HepG2 (cell line): ENCODE measurements around the gene AIP. TPM values are rescaled to one million over a fixed set of nuclear protein-coding genes. Genes with fewer than 3 reads are reported as not detected.
A peak's percentile ranks its signal among the peaks of the same experiment; 100 is the strongest.

Experiments
- CCDC6 ChIP-seq: sonication (generic); formaldehyde crosslinking; IDR thresholded peaks from 2 replicates; pipeline ENCODE4 v1.8.1; 2022; ENCODE audit warnings: mild to moderate bottlenecking, missing genetic modification reagents, moderate library complexity
- EHMT2 ChIP-seq: fragments of 200-600 bp; sonication (generic); IDR thresholded peaks from 2 replicates; pipeline ENCODE4 v1.7.0; 2017; ENCODE audit warnings: antibody characterized with exemption, low read depth, low read length, borderline replicate concordance
- HMG20B ChIP-seq: conservative IDR thresholded peaks from 2 replicates; pipeline ENCODE4 v1.6.1; 2016; ENCODE audit warnings: missing genetic modification reagents, missing compliant biosample characterization
- HOXA7 ChIP-seq: sonication (generic); formaldehyde crosslinking; IDR thresholded peaks from 2 replicates; pipeline ENCODE4 v1.8.1; 2022; ENCODE audit warnings: mild to moderate bottlenecking, missing genetic modification reagents, moderate library complexity
- KAT8 ChIP-seq: IDR thresholded peaks from 2 replicates; pipeline ENCODE4 v1.6.1; 2016; ENCODE audit warnings: missing genetic modification reagents, missing compliant biosample characterization
- KDM5A ChIP-seq: fragments of 200-600 bp; sonication (generic); IDR thresholded peaks from 2 replicates; pipeline ENCODE4 v1.7.0; 2018; ENCODE audit warnings: antibody characterized with exemption, mild to moderate bottlenecking, low read length, borderline replicate concordance
- KMT2B ChIP-seq: IDR thresholded peaks from 2 replicates; pipeline ENCODE4 v1.6.1; 2016; ENCODE audit warnings: missing genetic modification reagents, missing compliant biosample characterization
- NR2F1 ChIP-seq, 2 experiments: fragments of 450-650 bp in 1 of 2; formaldehyde crosslinking in 1 of 2; IDR thresholded peaks; 2 replicates each; pipeline versions ENCODE4 v1.5.0 to v1.6.1; 2016 to 2020; ENCODE audit warnings: mild to moderate bottlenecking in 1 of 2, missing compliant biosample characterization in 1 of 2, missing genetic modification reagents in 1 of 2, moderate library complexity in 1 of 2
- POLR2G ChIP-seq: fragments of 200-400 bp; formaldehyde crosslinking; IDR thresholded peaks from 2 replicates; pipeline ENCODE4 v1.6.1; 2018; ENCODE audit warnings: mild to moderate bottlenecking, low read depth, low read length, moderate library complexity
- RCOR2 ChIP-seq: IDR thresholded peaks from 2 replicates; pipeline ENCODE4 v1.6.1; 2016; ENCODE audit warnings: missing biosample characterization, missing genetic modification reagents
- SMAD9 ChIP-seq: sonication (generic); formaldehyde crosslinking; IDR thresholded peaks from 2 replicates; pipeline ENCODE4 v1.5.1; 2020; ENCODE audit warnings: mild to moderate bottlenecking, missing genetic modification reagents
- SMYD3 ChIP-seq: sonication (generic); formaldehyde crosslinking; IDR thresholded peaks from 2 replicates; pipeline ENCODE4 v1.8.1; 2023; ENCODE audit warnings: mild to moderate bottlenecking, missing genetic modification reagents
- SSRP1 ChIP-seq: IDR thresholded peaks from 2 replicates; pipeline ENCODE4 v1.6.1; 2016; ENCODE audit warnings: control low read depth
- ZBTB20 ChIP-seq: sonication (generic); formaldehyde crosslinking; IDR thresholded peaks from 2 replicates; pipeline ENCODE4 v1.8.1; 2023; ENCODE audit warnings: missing genetic modification reagents, low read depth, mild to moderate bottlenecking, borderline replicate concordance
- ZNF224 ChIP-seq: sonication (generic); formaldehyde crosslinking; IDR thresholded peaks from 2 replicates; pipeline ENCODE4 v1.5.0; 2020; ENCODE audit warnings: mild to moderate bottlenecking, missing genetic modification reagents
- ZNF264 ChIP-seq: sonication (generic); formaldehyde crosslinking; IDR thresholded peaks from 2 replicates; pipeline ENCODE4 v1.4.0; 2020; ENCODE audit warnings: missing genetic modification reagents
- ZNF614 ChIP-seq: IDR thresholded peaks from 2 replicates; pipeline ENCODE4 v1.6.1; 2018; ENCODE audit warnings: missing biosample characterization, missing genetic modification reagents, inconsistent platforms, borderline replicate concordance
- ZNF879 ChIP-seq: sonication (generic); formaldehyde crosslinking; IDR thresholded peaks from 2 replicates; pipeline ENCODE4 v1.8.1; 2023; ENCODE audit warnings: missing genetic modification reagents
- polyA plus RNA-seq, 8 experiments: library from polyadenylated mRNA; depleted of rRNA in 3 of 8; stranded (reverse) in 7 of 8; unstranded in 1 of 8; fragments of >200 nt; fragmentation: Illumina TruSeq in 4 of 8; extraction: Trizol in 4 of 8; gene quantifications; 2 replicates each; pipeline versions ENCODE4 v1.2.1 to v1.2.3, GENCODE V29; 2011 to 2016; ENCODE audit warnings: low read depth in 4 of 8, missing spikeins in 1 of 8, mixed read lengths in 1 of 8; ENCODE audit not compliant: insufficient read depth in 1 of 8
- total RNA-seq, 5 experiments: library from RNA; depleted of rRNA; stranded (reverse); fragments of >200 nt; fragmentation: Illumina TruSeq; extraction: Trizol; gene quantifications; 2 replicates each; pipeline ENCODE4 v1.2.3, GENCODE V29; 2016; ENCODE audit warnings: low read depth in 1 of 5
- TF ChIP-seq, protein P1 (sequence below): sonication (generic); formaldehyde crosslinking; IDR thresholded peaks from 2 replicates; pipeline ENCODE4 v1.5.1; 2020; ENCODE audit warnings: missing genetic modification reagents, mild to moderate bottlenecking, borderline replicate concordance
- TF ChIP-seq, protein P2 (sequence below), 2 experiments: fragments of 450-650 bp in 1 of 2; sonication (generic) in 1 of 2; formaldehyde crosslinking; IDR thresholded peaks; 2 replicates each; pipeline versions ENCODE4 v1.5.0 to v1.8.0; 2020 to 2022; ENCODE audit warnings: mild to moderate bottlenecking in 1 of 2, missing genetic modification reagents in 1 of 2
- TF ChIP-seq, protein P3 (sequence below): fragments of 450-650 bp; IDR thresholded peaks from 2 replicates; pipeline ENCODE4 v1.6.1; 2017
- TF ChIP-seq, protein P4 (sequence below): sonication (generic); formaldehyde crosslinking; IDR thresholded peaks from 2 replicates; pipeline ENCODE4 v1.4.0; 2020; ENCODE audit warnings: missing genetic modification reagents; ENCODE audit errors: not compliant biosample characterization
- TF ChIP-seq, protein P5 (sequence below): sonication (generic); formaldehyde crosslinking; IDR thresholded peaks from 2 replicates; pipeline ENCODE4 v1.9.0; 2022; ENCODE audit warnings: low read depth, missing genetic modification reagents

The AIP gene
- total and polyA plus RNA-seq, 2 of the 13 experiments (the other 11 are each of a cell fraction or from before 2014, with no cell fraction given): 51.8 to 110 TPM

DNA sequence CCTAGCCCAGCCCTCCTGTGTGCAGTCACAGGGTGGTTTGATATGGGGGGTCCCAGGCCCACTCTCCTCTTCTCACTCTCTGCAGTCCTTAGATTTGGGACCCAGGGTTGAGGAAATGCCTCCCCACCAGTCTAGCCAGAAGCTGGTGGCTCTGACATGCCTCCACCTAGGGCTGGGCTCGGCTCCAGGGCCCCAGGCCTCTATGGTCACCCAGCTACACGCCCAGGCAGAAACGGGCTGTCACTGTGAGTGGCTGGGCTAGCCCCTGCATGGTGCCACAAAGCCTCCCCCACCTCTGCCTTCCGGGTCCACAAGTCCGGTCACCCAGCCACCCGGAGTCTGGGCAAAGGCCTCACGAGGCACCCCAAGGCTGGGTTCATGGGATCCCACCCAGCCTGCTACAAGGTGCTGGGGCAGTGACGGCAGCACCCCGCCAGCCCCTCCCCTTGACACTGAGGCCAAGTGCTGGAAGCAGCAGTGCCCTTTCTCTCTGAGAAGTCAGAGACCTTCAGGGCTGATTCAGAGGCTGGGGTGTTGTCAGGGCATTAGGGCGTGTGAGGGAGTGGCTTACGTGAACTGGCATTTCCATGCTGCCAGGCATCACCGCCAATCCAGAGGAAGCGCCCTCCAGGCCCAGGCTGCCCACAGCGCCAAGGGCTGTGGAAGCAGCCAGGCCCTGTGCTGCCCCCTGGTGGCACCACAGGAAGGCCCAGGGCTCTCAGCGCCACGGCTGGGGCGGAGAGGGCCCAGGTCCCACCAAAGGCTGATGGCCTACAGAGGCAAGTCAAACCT lies 23.0 kb downstream of the AIP start (continued):
- TF ChIP-seq, protein P1, sequence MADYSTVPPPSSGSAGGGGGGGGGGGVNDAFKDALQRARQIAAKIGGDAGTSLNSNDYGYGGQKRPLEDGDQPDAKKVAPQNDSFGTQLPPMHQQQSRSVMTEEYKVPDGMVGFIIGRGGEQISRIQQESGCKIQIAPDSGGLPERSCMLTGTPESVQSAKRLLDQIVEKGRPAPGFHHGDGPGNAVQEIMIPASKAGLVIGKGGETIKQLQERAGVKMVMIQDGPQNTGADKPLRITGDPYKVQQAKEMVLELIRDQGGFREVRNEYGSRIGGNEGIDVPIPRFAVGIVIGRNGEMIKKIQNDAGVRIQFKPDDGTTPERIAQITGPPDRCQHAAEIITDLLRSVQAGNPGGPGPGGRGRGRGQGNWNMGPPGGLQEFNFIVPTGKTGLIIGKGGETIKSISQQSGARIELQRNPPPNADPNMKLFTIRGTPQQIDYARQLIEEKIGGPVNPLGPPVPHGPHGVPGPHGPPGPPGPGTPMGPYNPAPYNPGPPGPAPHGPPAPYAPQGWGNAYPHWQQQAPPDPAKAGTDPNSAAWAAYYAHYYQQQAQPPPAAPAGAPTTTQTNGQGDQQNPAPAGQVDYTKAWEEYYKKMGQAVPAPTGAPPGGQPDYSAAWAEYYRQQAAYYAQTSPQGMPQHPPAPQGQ: no peak
- TF ChIP-seq SSRP1 (CRISPR knock-in tag): no peak
- peak; percentile 34; the same call in 1 of the 2 replicates for TF ChIP-seq POLR2G
- TF ChIP-seq RCOR2: no peak
- TF ChIP-seq SMYD3 (CRISPR knock-in tag): no peak
- TF ChIP-seq, protein P2, sequence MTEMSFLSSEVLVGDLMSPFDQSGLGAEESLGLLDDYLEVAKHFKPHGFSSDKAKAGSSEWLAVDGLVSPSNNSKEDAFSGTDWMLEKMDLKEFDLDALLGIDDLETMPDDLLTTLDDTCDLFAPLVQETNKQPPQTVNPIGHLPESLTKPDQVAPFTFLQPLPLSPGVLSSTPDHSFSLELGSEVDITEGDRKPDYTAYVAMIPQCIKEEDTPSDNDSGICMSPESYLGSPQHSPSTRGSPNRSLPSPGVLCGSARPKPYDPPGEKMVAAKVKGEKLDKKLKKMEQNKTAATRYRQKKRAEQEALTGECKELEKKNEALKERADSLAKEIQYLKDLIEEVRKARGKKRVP (CRISPR knock-in tag; IDR thresholded peaks at IDR 0.05): no peak
- peak; percentile 61; the same call in 1 of the 2 replicates for TF ChIP-seq ZNF614
- no peak for TF ChIP-seq KAT8 (CRISPR knock-in tag)
- TF ChIP-seq ZNF224 (CRISPR knock-in tag): no peak
- 0 out of 2 replicates have a peak, but pooled peaks have one; percentile 41 for TF ChIP-seq KMT2B (CRISPR knock-in tag)
- no peak for TF ChIP-seq ZBTB20 (CRISPR knock-in tag)
- TF ChIP-seq HOXA7 (CRISPR knock-in tag): no peak
- TF ChIP-seq, protein P3, sequence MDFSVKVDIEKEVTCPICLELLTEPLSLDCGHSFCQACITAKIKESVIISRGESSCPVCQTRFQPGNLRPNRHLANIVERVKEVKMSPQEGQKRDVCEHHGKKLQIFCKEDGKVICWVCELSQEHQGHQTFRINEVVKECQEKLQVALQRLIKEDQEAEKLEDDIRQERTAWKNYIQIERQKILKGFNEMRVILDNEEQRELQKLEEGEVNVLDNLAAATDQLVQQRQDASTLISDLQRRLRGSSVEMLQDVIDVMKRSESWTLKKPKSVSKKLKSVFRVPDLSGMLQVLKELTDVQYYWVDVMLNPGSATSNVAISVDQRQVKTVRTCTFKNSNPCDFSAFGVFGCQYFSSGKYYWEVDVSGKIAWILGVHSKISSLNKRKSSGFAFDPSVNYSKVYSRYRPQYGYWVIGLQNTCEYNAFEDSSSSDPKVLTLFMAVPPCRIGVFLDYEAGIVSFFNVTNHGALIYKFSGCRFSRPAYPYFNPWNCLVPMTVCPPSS: no peak
- no peak for TF ChIP-seq HMG20B (CRISPR knock-in tag)
- TF ChIP-seq SMAD9: peak; percentile 41; the same call in 1 of the 2 replicates
- no peak for TF ChIP-seq NR2F1 (CRISPR knock-in tag; IDR thresholded peaks at IDR 0.05)
- TF ChIP-seq, protein P4, sequence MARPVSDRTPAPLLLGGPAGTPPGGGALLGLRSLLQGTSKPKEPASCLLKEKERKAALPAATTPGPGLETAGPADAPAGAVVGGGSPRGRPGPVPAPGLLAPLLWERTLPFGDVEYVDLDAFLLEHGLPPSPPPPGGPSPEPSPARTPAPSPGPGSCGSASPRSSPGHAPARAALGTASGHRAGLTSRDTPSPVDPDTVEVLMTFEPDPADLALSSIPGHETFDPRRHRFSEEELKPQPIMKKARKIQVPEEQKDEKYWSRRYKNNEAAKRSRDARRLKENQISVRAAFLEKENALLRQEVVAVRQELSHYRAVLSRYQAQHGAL (CRISPR knock-in tag): no peak
- TF ChIP-seq KDM5A: no peak
- TF ChIP-seq ZNF264: no peak
- no peak for TF ChIP-seq CCDC6 (CRISPR knock-in tag)
- TF ChIP-seq, protein P5, sequence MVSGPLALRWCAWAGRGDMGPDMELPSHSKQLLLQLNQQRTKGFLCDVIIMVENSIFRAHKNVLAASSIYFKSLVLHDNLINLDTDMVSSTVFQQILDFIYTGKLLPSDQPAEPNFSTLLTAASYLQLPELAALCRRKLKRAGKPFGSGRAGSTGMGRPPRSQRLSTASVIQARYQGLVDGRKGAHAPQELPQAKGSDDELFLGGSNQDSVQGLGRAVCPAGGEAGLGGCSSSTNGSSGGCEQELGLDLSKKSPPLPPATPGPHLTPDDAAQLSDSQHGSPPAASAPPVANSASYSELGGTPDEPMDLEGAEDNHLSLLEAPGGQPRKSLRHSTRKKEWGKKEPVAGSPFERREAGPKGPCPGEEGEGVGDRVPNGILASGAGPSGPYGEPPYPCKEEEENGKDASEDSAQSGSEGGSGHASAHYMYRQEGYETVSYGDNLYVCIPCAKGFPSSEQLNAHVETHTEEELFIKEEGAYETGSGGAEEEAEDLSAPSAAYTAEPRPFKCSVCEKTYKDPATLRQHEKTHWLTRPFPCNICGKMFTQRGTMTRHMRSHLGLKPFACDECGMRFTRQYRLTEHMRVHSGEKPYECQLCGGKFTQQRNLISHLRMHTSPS (CRISPR knock-in tag): peak; percentile 97
- no peak for TF ChIP-seq EHMT2
- no peak for TF ChIP-seq ZNF879 (CRISPR knock-in tag)
